Osteoblast (primary cell): ENCODE measurements around the gene C11orf68. TPM values are rescaled to one million over a fixed set of nuclear protein-coding genes. Genes with fewer than 3 reads are reported as not detected.

Experiments used
- DNase-seq: peaks from one replicate; pipeline ENCODE4 v3.0.0; 2011; ENCODE audit warnings: low spot score, mixed read lengths; ENCODE audit not compliant: insufficient read length; ENCODE audit errors: missing footprints
- H2AFZ ChIP-seq: 2 replicates; pipeline ENCODE4 v1.6.0; 2011; ENCODE audit warnings: mild to moderate bottlenecking, low read length
- H3K27ac ChIP-seq: 2 replicates; pipeline ENCODE4 v1.5.1; 2011; ENCODE audit warnings: mild to moderate bottlenecking, low read depth, low read length, moderate library complexity
- H3K27me3 ChIP-seq: 2 replicates; pipeline ENCODE4 v1.6.0; 2012; ENCODE audit warnings: mild to moderate bottlenecking, control low read depth, inconsistent platforms, low read length, moderate library complexity; ENCODE audit not compliant: insufficient read depth
- H3K36me3 ChIP-seq: 2 replicates; pipeline ENCODE4 v1.5.1; 2011; ENCODE audit warnings: mild to moderate bottlenecking, low read length, control low read depth, moderate library complexity; ENCODE audit not compliant: insufficient read depth
- H3K4me1 ChIP-seq: 2 replicates; pipeline ENCODE4 v1.5.1; 2011; ENCODE audit warnings: mild to moderate bottlenecking, low read length, control low read depth, moderate library complexity; ENCODE audit not compliant: insufficient read depth
- H3K4me2 ChIP-seq: 2 replicates; pipeline ENCODE4 v1.6.0; 2011; ENCODE audit warnings: mild to moderate bottlenecking, low read length; ENCODE audit not compliant: insufficient read depth
- H3K4me3 ChIP-seq: fragments of 200-600 bp; sonication (generic); 3 replicates; pipeline ENCODE4 v1.5.1; 2012; ENCODE audit warnings: mild to moderate bottlenecking, low read length, inconsistent platforms; ENCODE audit not compliant: insufficient read depth
- H3K79me2 ChIP-seq: 2 replicates; pipeline ENCODE4 v1.6.0; 2012; ENCODE audit warnings: mild to moderate bottlenecking, low read length, control low read depth, inconsistent platforms; ENCODE audit not compliant: insufficient read depth
- H3K9me3 ChIP-seq: 2 replicates; pipeline ENCODE4 v1.5.1; 2011; ENCODE audit warnings: low read depth, low read length, control low read depth
- H4K20me1 ChIP-seq: 2 replicates; pipeline ENCODE4 v1.6.0; 2012; ENCODE audit warnings: mild to moderate bottlenecking, low read length, control low read depth; ENCODE audit not compliant: insufficient read depth
- CTCF ChIP-seq: IDR thresholded peaks from 2 replicates; pipeline ENCODE4 v1.5.1; 2011; ENCODE audit warnings: mild to moderate bottlenecking, low read depth, low read length, moderate library complexity; ENCODE audit errors: extremely low read depth
- total RNA-seq: library from RNA; depleted of rRNA; stranded (reverse); fragments of >200 nt; gene quantifications from 2 replicates; pipeline ENCODE4 v1.2.3, GENCODE V29; 2012

C11orf68 gene
- total RNA-seq, 1 donor: 32.9 TPM

DNA sequence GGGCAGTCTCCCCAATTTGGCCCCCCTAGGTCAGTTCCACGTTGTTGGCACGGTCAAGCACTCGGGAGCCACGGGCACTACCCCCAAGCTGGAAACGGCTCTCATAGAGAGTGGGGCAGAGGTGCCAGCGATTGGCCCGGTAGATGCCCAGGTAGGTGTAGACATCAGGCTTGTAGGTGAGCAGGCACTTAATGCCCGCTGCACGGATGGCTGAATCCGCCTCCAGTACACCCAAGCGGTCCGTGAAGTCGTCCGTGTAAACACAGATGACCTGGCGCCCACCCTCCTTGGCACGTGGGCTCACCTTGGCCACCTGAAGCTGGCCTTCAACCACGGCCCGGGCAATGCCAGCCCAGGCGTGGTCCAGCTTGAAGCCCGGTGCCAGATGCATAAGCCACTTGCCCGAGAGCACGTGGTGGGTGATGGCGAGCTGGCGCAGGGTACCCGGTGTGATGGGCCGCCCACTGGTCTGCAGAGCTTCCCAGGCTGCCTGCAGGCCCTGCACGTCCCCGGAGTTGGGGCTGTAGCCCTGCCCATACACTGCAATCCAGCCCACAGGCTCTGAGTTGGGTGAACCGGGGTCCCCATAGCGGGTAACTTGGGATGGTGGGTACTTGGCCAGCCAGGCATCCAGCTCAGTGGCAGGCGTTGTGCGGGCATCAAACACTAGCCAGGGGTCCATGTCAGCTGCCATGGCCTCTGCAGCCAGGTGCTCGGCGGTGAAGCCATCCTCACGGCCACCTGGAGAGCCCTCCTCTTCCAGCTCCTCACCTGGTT, 1.2 kb downstream of the C11orf68 start:
- Histone ChIP-seq H3K9me3 (no peaks in the 10 kb centered on the region), H3K79me2 (peaks cover 66% of the 10 kb centered on the region), H3K4me1 (peaks cover 68% of the 10 kb centered on the region)

DNA sequence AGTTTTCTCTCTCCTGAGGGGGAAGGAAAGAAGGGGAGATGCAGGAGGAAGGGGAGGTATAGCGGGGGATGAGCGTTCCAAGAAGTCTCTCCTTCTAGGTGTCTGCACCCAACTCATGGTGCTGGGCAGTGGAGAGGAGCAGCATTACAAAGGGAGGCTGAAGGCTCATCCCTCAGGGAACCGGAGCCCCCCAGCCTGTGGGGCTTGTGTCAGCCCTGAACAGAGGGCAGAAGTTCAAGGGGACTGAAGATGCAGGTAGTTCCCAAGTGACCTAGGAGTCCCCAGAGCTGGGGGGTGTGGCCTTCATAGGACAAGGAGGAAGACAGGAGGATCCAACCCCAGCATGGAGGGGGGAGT, 1.8 kb downstream of the C11orf68 start:
- H3K36me3 ChIP-seq: peaks cover 18% of the 10 kb centered on the region
- peak overlapping the region; percentile 95 for H3K27ac ChIP-seq
- H3K4me2 ChIP-seq: peak overlapping the region; percentile 82
- H4K20me1 ChIP-seq: no peaks in the 10 kb centered on the region
- H3K79me2 ChIP-seq: peaks cover 63% of the 10 kb centered on the region
- no peak overlapping the region for H2AFZ ChIP-seq
- DNase-seq: peak; percentile 54
- no peaks in the 10 kb centered on the region for H3K27me3 ChIP-seq
- H3K9me3 ChIP-seq: no peaks in the 10 kb centered on the region
- peak overlapping the region; percentile 88 for H3K4me3 ChIP-seq
- H3K4me1 ChIP-seq: peaks cover 74% of the 10 kb centered on the region
- TF ChIP-seq CTCF: no peak

More for the DNA sequence above, 1.2 kb downstream of the C11orf68 start:
- Histone ChIP-seq H3K36me3 (peaks cover 24% of the 10 kb centered on the region), H3K4me2 (peak overlapping the region; percentile 82), H2AFZ (no peak overlapping the region), H4K20me1 (peaks cover 2% of the 10 kb centered on the region), H3K27ac (peak overlapping the region; percentile 95), H3K4me3 (peak overlapping the region; percentile 88), H3K27me3 (no peaks in the 10 kb centered on the region)
- TF ChIP-seq CTCF: no peak
- DNase-seq: peak; percentile 69

- peak overlapping the region; percentile 95 for H3K27ac ChIP-seq
- no peaks in the 10 kb centered on the region for H4K20me1 ChIP-seq
- no peak overlapping the region for H2AFZ ChIP-seq
- peaks cover 80% of the 10 kb centered on the region for H3K4me1 ChIP-seq
- no peaks in the 10 kb centered on the region for H3K9me3 ChIP-seq
- peak overlapping the region; percentile 37 for H3K4me3 ChIP-seq
- peaks cover 59% of the 10 kb centered on the region for H3K79me2 ChIP-seq
- TF ChIP-seq CTCF: no peak
- peak; percentile 50 for DNase-seq
- peaks cover 15% of the 10 kb centered on the region for H3K36me3 ChIP-seq
- no peaks in the 10 kb centered on the region for H3K27me3 ChIP-seq
- H3K4me2 ChIP-seq: peak overlapping the region; percentile 82
These were observed 2.5 kb downstream of the C11orf68 start for GRCh38 chr11:65916391-65916790.

DNA sequence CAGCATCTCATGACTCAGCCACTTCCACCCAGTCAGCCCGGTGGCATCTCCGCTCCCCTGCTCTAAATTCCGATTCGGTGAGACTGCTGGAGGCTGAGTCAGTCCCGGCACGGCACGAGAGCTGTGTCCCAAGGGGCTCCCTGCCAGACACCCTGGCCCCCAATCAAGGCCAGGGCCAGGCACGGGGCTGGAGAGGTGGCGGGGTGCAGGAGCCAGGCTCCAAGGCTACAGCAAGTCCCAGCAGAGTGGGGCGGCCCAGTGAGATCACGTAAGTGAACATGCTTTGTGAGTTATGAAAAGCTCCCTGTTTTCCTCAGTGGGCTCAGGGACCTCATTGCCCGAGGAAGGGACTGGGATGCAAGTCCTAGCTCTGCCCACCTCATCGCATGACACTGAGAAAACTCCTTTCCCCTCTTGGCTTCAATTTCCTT, 3.0 kb downstream of the C11orf68 start:
- peak; percentile 99 for DNase-seq
- Histone ChIP-seq H3K9me3 (no peaks in the 10 kb centered on the region), H3K36me3 (peaks cover 10% of the 10 kb centered on the region), H3K4me3 (peak overlapping the region; percentile 37), H3K27me3 (no peaks in the 10 kb centered on the region), H3K79me2 (peaks cover 53% of the 10 kb centered on the region), H4K20me1 (no peaks in the 10 kb centered on the region), H3K4me2 (peak overlapping the region; percentile 82), H3K27ac (peak overlapping the region; percentile 95), H2AFZ (no peak overlapping the region), H3K4me1 (peaks cover 80% of the 10 kb centered on the region)
- TF ChIP-seq CTCF: no peak
